A549 (cell line): ENCODE data around the gene GATB. TPM values are rescaled to one million over a fixed set of nuclear protein-coding genes. Genes with fewer than 3 reads are reported as not detected.
A peak's percentile ranks its signal among the peaks of the same experiment; 100 is the strongest.

Source experiments
- ATAC-seq, 2 experiments: fragments of 200-7000 bp in 1 of 2; fragments of >200 bp in 1 of 2; cut with Nextera tagmentation in 1 of 2; cut with Tn5 transposase in 1 of 2; 3 replicates each; pipeline versions ENCODE4 v1.8.0 to v1.9.1; 2018 to 2020; ENCODE audit warnings: mild to moderate bottlenecking in 1 of 2, moderate library complexity in 1 of 2
- CTCF ChIA-PET: fragments of 300-600 bp; sonication (Branson Sonifier 250); formaldehyde crosslinking; extraction: SDS; loops from one replicate; lab custom pipeline; 2021; ENCODE audit warnings: antibody characterized with exemption, inconsistent platforms; lab: Yijun Ruan, JAX
- POLR2A ChIA-PET: fragments of 350-600 bp; formaldehyde crosslinking; extraction: SDS; loops from one replicate; lab custom pipeline; 2021; ENCODE audit warnings: antibody characterized with exemption, inconsistent platforms; lab: Yijun Ruan, JAX
- DNase-seq, 2 experiments: peaks; one replicate each; pipeline versions ENCODE4 v3.0.0 to v3.0.0-alpha.2; 2011 to 2016; ENCODE audit warnings: low read depth in 1 of 2, low spot score in 1 of 2
- FAIRE-seq: peaks from 2 replicates; lab custom pipeline; 2011; peaks lifted over from hg19 to GRCh38; lab: Jason Lieb, UNC
- H3K27ac ChIP-seq, 2 experiments: fragments of >200 bp; sonication (Bioruptor Twin); formaldehyde crosslinking; 3 replicates each; pipeline ENCODE4 v1.5.1; 2016 to 2017
- H3K4me1 ChIP-seq: fragments of >200 bp; sonication (Bioruptor Twin); formaldehyde crosslinking; 3 replicates; pipeline ENCODE4 v1.6.1; 2016
- H3K4me2 ChIP-seq: fragments of >200 bp; sonication (Bioruptor Twin); formaldehyde crosslinking; 3 replicates; pipeline ENCODE4 v1.6.1; 2016
- H3K4me3 ChIP-seq: fragments of >200 bp; sonication (Bioruptor Twin); formaldehyde crosslinking; 3 replicates; pipeline ENCODE4 v1.5.1; 2016
- H3K9me3 ChIP-seq: fragments of >200 bp; sonication (Bioruptor Twin); formaldehyde crosslinking; 3 replicates; pipeline ENCODE4 v1.6.1; 2016
- CBX8 ChIP-seq: fragments of 200-600 bp; sonication (generic); IDR thresholded peaks from 2 replicates; pipeline ENCODE4 v1.6.1; 2016
- CEBPB ChIP-seq, 2 experiments: fragments of >200 bp in 1 of 2; sonication (Bioruptor Twin) in 1 of 2; formaldehyde crosslinking in 1 of 2; IDR thresholded peaks; 2 replicates each; pipeline ENCODE4 v1.6.1; 2012 to 2016
- CHD4 ChIP-seq: fragments of 200-600 bp; sonication (generic); IDR thresholded peaks from 2 replicates; pipeline ENCODE4 v1.6.1; 2016; ENCODE audit warnings: antibody characterized with exemption, mild to moderate bottlenecking, borderline replicate concordance
- CTCF ChIP-seq: fragments of >200 bp; sonication (Bioruptor Twin); formaldehyde crosslinking; IDR thresholded peaks from 3 replicates; pipeline ENCODE4 v1.5.1; 2016
- E2F6 ChIP-seq: IDR thresholded peaks from 2 replicates; pipeline ENCODE4 v1.6.1; 2012; ENCODE audit warnings: low read depth, borderline replicate concordance
- EHMT2 ChIP-seq: fragments of 200-600 bp; sonication (generic); IDR thresholded peaks from 2 replicates; pipeline ENCODE4 v1.6.1; 2016; ENCODE audit warnings: antibody characterized with exemption, low read depth, mild to moderate bottlenecking, moderate library complexity
- ELK1 ChIP-seq: fragments of 150-350 bp; IDR thresholded peaks from 2 replicates; pipeline ENCODE4 v1.6.1; 2014; ENCODE audit warnings: low read depth, mild to moderate bottlenecking, low read length
- FOXS1 ChIP-seq: fragments of 250-450 bp; sonication (Bioruptor Pico); IDR thresholded peaks from 2 replicates; pipeline ENCODE4 v1.5.0; 2020; ENCODE audit warnings: mild to moderate bottlenecking, moderate library complexity
- HES2 ChIP-seq: fragments of >200 bp; sonication (Bioruptor Twin); formaldehyde crosslinking; IDR thresholded peaks from 2 replicates; pipeline ENCODE4 v1.6.1; 2016
- HOXB13 ChIP-seq: fragments of 250-450 bp; sonication (Bioruptor Pico); IDR thresholded peaks from 2 replicates; pipeline ENCODE4 v1.5.0; 2020; ENCODE audit warnings: low read depth, mild to moderate bottlenecking, moderate library complexity
- JUNB ChIP-seq: fragments of >200 bp; sonication (Bioruptor Twin); formaldehyde crosslinking; IDR thresholded peaks from 2 replicates; pipeline ENCODE4 v1.6.1; 2016
- MAFK ChIP-seq: fragments of 450-650 bp; IDR thresholded peaks from 2 replicates; pipeline ENCODE4 v1.6.1; 2014; ENCODE audit not compliant: partially characterized antibody
- MAX ChIP-seq: IDR thresholded peaks from 2 replicates; pipeline ENCODE4 v1.6.1; 2012
- MYC ChIP-seq: IDR thresholded peaks from 2 replicates; pipeline ENCODE4 v1.6.1; 2012; ENCODE audit warnings: mild to moderate bottlenecking, inconsistent platforms, low read length, improper control_type of control experiment, borderline replicate concordance
- RAD21 ChIP-seq, 2 experiments: fragments of >200 bp in 1 of 2; sonication (Bioruptor Twin) in 1 of 2; formaldehyde crosslinking in 1 of 2; IDR thresholded peaks in 1 of 2; conservative IDR thresholded peaks in 1 of 2; 2 replicates in 1 of 2; 3 replicates in 1 of 2; pipeline ENCODE4 v1.6.1; 2012 to 2018; ENCODE audit warnings: inconsistent platforms in 1 of 2
- SMC3 ChIP-seq: fragments of >200 bp; sonication (Bioruptor Twin); formaldehyde crosslinking; IDR thresholded peaks from 3 replicates; pipeline ENCODE4 v1.6.1; 2018; ENCODE audit warnings: inconsistent platforms
- TFCP2L1 ChIP-seq: fragments of 250-450 bp; sonication (Bioruptor Pico); IDR thresholded peaks from 2 replicates; pipeline ENCODE4 v1.5.0; 2021; ENCODE audit warnings: mild to moderate bottlenecking
- TP53 ChIP-seq: fragments of 250-450 bp; sonication (Bioruptor Pico); IDR thresholded peaks from 2 replicates; pipeline ENCODE4 v1.5.0; 2021; ENCODE audit warnings: mild to moderate bottlenecking, moderate library complexity
- WGBS: methylation state at CpG from one replicate; pipeline ENCODE4 v1.1.6; 2017; ENCODE audit errors: missing lambda C conversion rate; 5-methylcytosine and 5-hydroxymethylcytosine counted together
- polyA plus RNA-seq, 4 experiments: library from polyadenylated mRNA; depleted of rRNA in 3 of 4; stranded (reverse); fragments of >200 nt; fragmentation: RNase III in 1 of 4; extraction: RNeasy Plus Mini Kit Qiagen cat#74134 plus additional on column Dnase treatment in 1 of 4; gene quantifications; 2 replicates in 3 of 4; 3 replicates in 1 of 4; pipeline ENCODE4 v1.2.3, GENCODE V29; 2011 to 2017

GATB gene
- polyA plus RNA-seq, 2 of the 4 experiments (the other 2 are of a cell fraction) = 12.1 to 17.8 TPM

- H3K27ac ChIP-seq = no peak overlapping the region
- FAIRE-seq = no peak
- H3K9me3 ChIP-seq = no peaks in the 10 kb centered on the region
- H3K4me2 ChIP-seq = no peak overlapping the region; the same call in 2 of the 3 replicates
- no peak overlapping the region for H3K4me3 ChIP-seq
- WGBS = 15% methylated on average over 15 of the region's 15 CpGs
- ChIA-PET CTCF (interaction anchor here (0.6 to 1.7 kb wide), 6 partner anchors 10 to 31 kb away, joined by 3 to 5 read pairs (median 4); no protein-coding TSS in a partner anchor), POLR2A (no interaction called here)
- peak; percentile 14 to 52 for DNase-seq
- no peaks in the 10 kb centered on the region for H3K4me1 ChIP-seq
- peak; percentile 56 to 90; a peak in 4 of 6 replicates for ATAC-seq
- TF ChIP-seq EHMT2 (no peak), RAD21 (conservative IDR thresholded peaks at IDR 0.05 in 1 of 2, IDR thresholded peaks at IDR 0.05 in 1 of 2) (peak; percentile 22 to 41; a peak in 2 of 5 replicates), TP53 (CRISPR knock-in tag) (no peak), CTCF (peak; percentile 74), SMC3 (0 out of 3 replicates have a peak, but pooled peaks have one; percentile 24), CHD4 (no peak), ELK1 (no peak), HOXB13 (CRISPR knock-in tag) (no peak), HES2 (no peak), JUNB (no peak), CEBPB (IDR thresholded peaks at IDR 0.05) (no peak), MAFK (no peak), MAX (no peak), MYC (no peak)
Measured at GRCh38 chr4:151801547-151802516, 41.0 kb upstream of the GATB start.

- POLR2A ChIA-PET = no interaction called here
- ATAC-seq = no peak
Measured at GRCh38 chr4:151799417-151800012, 38.7 kb upstream of the GATB start.

More at GRCh38 chr4:151799417-151800012, 38.7 kb upstream of the GATB start:
- Histone ChIP-seq H3K4me1 (no peaks in the 10 kb centered on the region), H3K4me3 (no peak overlapping the region), H3K4me2 (no peak overlapping the region), H3K27ac (no peak overlapping the region), H3K9me3 (no peaks in the 10 kb centered on the region)
- WGBS = 46% methylated on average over 3 of the region's 3 CpGs
- TF ChIP-seq E2F6 = no peak
- no peak for TF ChIP-seq TFCP2L1 (CRISPR knock-in tag)
- no peak for TF ChIP-seq FOXS1 (CRISPR knock-in tag)
- no peak for TF ChIP-seq MAFK
- TF ChIP-seq CBX8 = no peak
- FAIRE-seq = no peak
- no peak for DNase-seq
- CTCF ChIA-PET = interaction anchor here (1.3 to 1.6 kb wide), 2 partner anchors 10 to 12 kb away, joined by 4 to 6 read pairs; no protein-coding TSS in a partner anchor
